ENCODE data around the gene PPARA.

DNA sequence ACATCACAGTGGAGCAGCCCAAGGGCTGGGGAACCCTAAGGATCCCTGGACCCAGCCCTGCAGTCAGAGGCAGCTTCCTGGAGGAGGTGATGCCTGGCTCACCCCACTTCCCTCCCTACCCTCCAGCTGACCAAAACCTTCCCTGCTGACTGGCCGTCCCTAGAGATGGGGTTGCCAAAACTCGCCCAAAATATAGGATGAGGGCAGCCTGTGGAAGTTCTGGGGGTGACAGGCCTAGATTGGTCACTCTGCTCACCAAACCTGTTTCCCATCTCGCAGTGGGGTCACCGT is 35.0 kb upstream of the PPARA start:
- TF ChIP-seq, protein P1, sequence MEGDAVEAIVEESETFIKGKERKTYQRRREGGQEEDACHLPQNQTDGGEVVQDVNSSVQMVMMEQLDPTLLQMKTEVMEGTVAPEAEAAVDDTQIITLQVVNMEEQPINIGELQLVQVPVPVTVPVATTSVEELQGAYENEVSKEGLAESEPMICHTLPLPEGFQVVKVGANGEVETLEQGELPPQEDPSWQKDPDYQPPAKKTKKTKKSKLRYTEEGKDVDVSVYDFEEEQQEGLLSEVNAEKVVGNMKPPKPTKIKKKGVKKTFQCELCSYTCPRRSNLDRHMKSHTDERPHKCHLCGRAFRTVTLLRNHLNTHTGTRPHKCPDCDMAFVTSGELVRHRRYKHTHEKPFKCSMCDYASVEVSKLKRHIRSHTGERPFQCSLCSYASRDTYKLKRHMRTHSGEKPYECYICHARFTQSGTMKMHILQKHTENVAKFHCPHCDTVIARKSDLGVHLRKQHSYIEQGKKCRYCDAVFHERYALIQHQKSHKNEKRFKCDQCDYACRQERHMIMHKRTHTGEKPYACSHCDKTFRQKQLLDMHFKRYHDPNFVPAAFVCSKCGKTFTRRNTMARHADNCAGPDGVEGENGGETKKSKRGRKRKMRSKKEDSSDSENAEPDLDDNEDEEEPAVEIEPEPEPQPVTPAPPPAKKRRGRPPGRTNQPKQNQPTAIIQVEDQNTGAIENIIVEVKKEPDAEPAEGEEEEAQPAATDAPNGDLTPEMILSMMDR (IDR thresholded peaks at IDR 0.05; ENCODE audit: low read length) = no peak
- TF ChIP-seq EZH2phosphoT487 (IDR thresholded peaks at IDR 0.05; ENCODE audit: low read length) = no peak
- TF ChIP-seq EZH2 (optimal IDR thresholded peaks at IDR 0.05; ENCODE audit: low read depth, low read length) = no peak

Measured in MM.1S (cell line).